OCI-LY7 (cell line): ENCODE results near the gene SLC7A7. TPM values are rescaled to one million over a fixed set of nuclear protein-coding genes. Genes with fewer than 3 reads are reported as not detected.

Experiments used
- BruUV-seq: library from RNA; stranded (reverse); fragments of 400-500 nt; replicated peaks from 2 replicates; lab custom pipeline; 2021; lab: Mats Ljungman, UMichigan
- CTCF ChIA-PET: fragments of 300-600 bp; sonication (Branson Sonifier 250); formaldehyde crosslinking; loops from one replicate; lab custom pipeline; 2022; ENCODE audit warnings: antibody characterized with exemption; ENCODE audit not compliant: unreplicated experiment; lab: Charles Lee
- POLR2A ChIA-PET: fragments of 300-600 bp; sonication (Branson Sonifier 250); formaldehyde crosslinking; loops from one replicate; lab custom pipeline; 2022; ENCODE audit warnings: antibody characterized with exemption; lab: Charles Lee
- DNase-seq: peaks from one replicate; pipeline ENCODE4 v3.0.0-alpha.2; 2015; ENCODE audit warnings: low spot score
- H2AFZ ChIP-seq: fragments of 200-600 bp; sonication (generic), shearing (Covaris generic); 2 replicates; pipeline ENCODE4 v1.6.1; 2014; ENCODE audit warnings: mild to moderate bottlenecking, antibody characterized with exemption, low read length, moderate library complexity
- H3K27ac ChIP-seq: fragments of 200-600 bp; sonication (generic); 2 replicates; pipeline ENCODE4 v1.5.1; 2014; ENCODE audit warnings: mixed run types, low read depth, mild to moderate bottlenecking, moderate library complexity, low read length, inconsistent platforms; ENCODE audit not compliant: poor library complexity, severe bottlenecking
- H3K36me3 ChIP-seq: fragments of 200-600 bp; sonication (generic); 2 replicates; pipeline ENCODE4 v1.6.1; 2014; ENCODE audit warnings: mild to moderate bottlenecking, antibody characterized with exemption, low read length, moderate library complexity, mixed read lengths; ENCODE audit not compliant: insufficient read depth
- H3K4me1 ChIP-seq: fragments of 200-600 bp; sonication (generic); 2 replicates; pipeline ENCODE4 v1.5.1; 2014; ENCODE audit warnings: mild to moderate bottlenecking, low read length; ENCODE audit not compliant: insufficient read depth, poor library complexity, severe bottlenecking
- H3K4me2 ChIP-seq: fragments of 200-600 bp; sonication (generic); 2 replicates; pipeline ENCODE4 v1.6.1; 2014; ENCODE audit warnings: mild to moderate bottlenecking, low read length
- H3K4me3 ChIP-seq: fragments of 200-600 bp; sonication (generic); 2 replicates; pipeline ENCODE4 v1.5.1; 2014; ENCODE audit warnings: mild to moderate bottlenecking, low read depth, low read length; ENCODE audit not compliant: poor library complexity, severe bottlenecking
- H3K79me2 ChIP-seq: fragments of 200-600 bp; sonication (generic); 2 replicates; pipeline ENCODE4 v1.6.1; 2016; ENCODE audit warnings: low read depth, mild to moderate bottlenecking, low read length, moderate library complexity, mixed read lengths; ENCODE audit not compliant: insufficient read depth
- H3K9me2 ChIP-seq: fragments of 200-600 bp; sonication (generic); 2 replicates; pipeline ENCODE4 v1.6.1; 2016; ENCODE audit warnings: mild to moderate bottlenecking, low read length, mixed read lengths; ENCODE audit not compliant: insufficient read depth
- H3K9me3 ChIP-seq: fragments of 200-600 bp; sonication (generic); 2 replicates; pipeline ENCODE4 v1.6.1; 2014; ENCODE audit warnings: mild to moderate bottlenecking, mixed run types, low read length, mixed read lengths
- H4K20me1 ChIP-seq: fragments of 200-600 bp; sonication (generic); 2 replicates; pipeline ENCODE4 v1.6.1; 2014; ENCODE audit warnings: mild to moderate bottlenecking, antibody characterized with exemption, low read length, moderate library complexity, mixed read lengths; ENCODE audit not compliant: insufficient read depth
- EZH2phosphoT487 ChIP-seq: fragments of 200-600 bp; sonication (generic); IDR thresholded peaks from 2 replicates; pipeline ENCODE4 v1.6.1; 2018; ENCODE audit warnings: low read depth, borderline replicate concordance, mild to moderate bottlenecking, mixed run types, antibody characterized with exemption, low read length, moderate library complexity, mixed read lengths
- intact Hi-C: fragments of 100-400 bp; cut with micrococcal nuclease; formaldehyde crosslinking; loops from one replicate; pipeline ENCODE4 v1.10.0; 2022; ENCODE audit not compliant: unreplicated experiment
- total RNA-seq, 2 experiments: library from RNA; depleted of rRNA in 1 of 2; stranded (reverse); fragments of >200 nt in 1 of 2; shearing (Covaris generic) in 1 of 2; gene quantifications; 2 replicates each; pipeline ENCODE4 v1.2.3, GENCODE V29; 2014 to 2022
- TF ChIP-seq, protein P1 (sequence below): fragments of 200-600 bp; sonication (generic); conservative IDR thresholded peaks from 2 replicates; pipeline ENCODE4 v1.5.1; 2014; ENCODE audit warnings: mild to moderate bottlenecking, antibody characterized with exemption, low read length, moderate library complexity, mixed read lengths

SLC7A7 gene
- total RNA-seq, 2 experiments from 2014 or later = 30.6 to 59.2 TPM

DNA sequence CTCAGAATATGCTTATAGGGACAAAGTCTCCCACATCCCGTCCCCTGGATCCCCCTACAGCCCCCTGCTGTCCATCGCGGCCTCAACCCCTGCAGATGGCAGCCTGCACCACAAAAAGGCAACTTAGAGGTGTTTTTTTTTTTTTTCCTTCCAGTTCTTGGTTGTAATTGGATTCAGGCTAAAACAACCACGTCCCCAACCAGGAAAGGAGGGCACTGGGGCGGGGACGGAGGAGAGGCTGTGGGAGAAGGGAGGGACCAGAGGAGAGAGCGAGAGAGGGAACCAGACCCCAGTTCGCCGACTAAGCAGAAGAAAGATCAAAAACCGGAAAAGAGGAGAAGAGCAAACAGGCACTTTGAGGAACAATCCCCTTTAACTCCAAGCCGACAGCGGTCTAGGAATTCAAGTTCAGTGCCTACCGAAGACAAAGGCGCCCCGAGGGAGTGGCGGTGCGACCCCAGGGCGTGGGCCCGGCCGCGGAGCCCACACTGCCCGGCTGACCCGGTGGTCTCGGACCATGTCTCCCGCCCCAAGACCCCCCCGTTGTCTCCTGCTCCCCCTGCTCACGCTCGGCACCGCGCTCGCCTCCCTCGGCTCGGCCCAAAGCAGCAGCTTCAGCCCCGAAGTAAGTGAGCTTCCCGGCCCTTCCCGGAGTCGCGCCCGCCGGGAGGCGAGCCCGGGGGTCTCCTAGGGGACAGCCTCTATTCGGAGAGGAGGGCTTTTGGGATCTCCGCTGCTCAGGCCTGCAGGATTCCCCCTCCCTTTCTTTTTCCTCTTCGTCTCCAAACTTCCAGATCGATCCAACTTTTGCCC, 21.3 kb upstream of the SLC7A7 start, which contains the start of gene MMP14:
MMP14 (plus strand) TSS at position 285 of the 813 bp plus-strand sequence; CDS start at position 518, 233 bp downstream.
- BruUV-seq = no TSS peak
- ChIA-PET POLR2A (no interaction called here), CTCF (no interaction called here)
- intact Hi-C loops = no loop called here
- no peak within 1 kb of the TSS for H3K4me3 ChIP-seq
- H3K9me2 ChIP-seq = no peaks in the 10 kb centered on the region
- no peak within 1 kb of the TSS for H3K27ac ChIP-seq
- H3K79me2 ChIP-seq = peaks cover 6% of the 10 kb centered on the region; the same call in 1 of the 2 replicates
- no peak within 1 kb of the TSS for H3K4me2 ChIP-seq
- H3K36me3 ChIP-seq = peaks cover 48% of the 10 kb centered on the region
- no peaks in the 10 kb centered on the region for H3K9me3 ChIP-seq
- TF ChIP-seq, protein P1, sequence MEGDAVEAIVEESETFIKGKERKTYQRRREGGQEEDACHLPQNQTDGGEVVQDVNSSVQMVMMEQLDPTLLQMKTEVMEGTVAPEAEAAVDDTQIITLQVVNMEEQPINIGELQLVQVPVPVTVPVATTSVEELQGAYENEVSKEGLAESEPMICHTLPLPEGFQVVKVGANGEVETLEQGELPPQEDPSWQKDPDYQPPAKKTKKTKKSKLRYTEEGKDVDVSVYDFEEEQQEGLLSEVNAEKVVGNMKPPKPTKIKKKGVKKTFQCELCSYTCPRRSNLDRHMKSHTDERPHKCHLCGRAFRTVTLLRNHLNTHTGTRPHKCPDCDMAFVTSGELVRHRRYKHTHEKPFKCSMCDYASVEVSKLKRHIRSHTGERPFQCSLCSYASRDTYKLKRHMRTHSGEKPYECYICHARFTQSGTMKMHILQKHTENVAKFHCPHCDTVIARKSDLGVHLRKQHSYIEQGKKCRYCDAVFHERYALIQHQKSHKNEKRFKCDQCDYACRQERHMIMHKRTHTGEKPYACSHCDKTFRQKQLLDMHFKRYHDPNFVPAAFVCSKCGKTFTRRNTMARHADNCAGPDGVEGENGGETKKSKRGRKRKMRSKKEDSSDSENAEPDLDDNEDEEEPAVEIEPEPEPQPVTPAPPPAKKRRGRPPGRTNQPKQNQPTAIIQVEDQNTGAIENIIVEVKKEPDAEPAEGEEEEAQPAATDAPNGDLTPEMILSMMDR = no peak
- no peak for TF ChIP-seq EZH2phosphoT487
- H3K4me1 ChIP-seq = peaks cover 3% of the 10 kb centered on the region
- H4K20me1 ChIP-seq = no peaks in the 10 kb centered on the region
- H2AFZ ChIP-seq = no peak within 1 kb of the TSS
- DNase-seq = no peak

DNA sequence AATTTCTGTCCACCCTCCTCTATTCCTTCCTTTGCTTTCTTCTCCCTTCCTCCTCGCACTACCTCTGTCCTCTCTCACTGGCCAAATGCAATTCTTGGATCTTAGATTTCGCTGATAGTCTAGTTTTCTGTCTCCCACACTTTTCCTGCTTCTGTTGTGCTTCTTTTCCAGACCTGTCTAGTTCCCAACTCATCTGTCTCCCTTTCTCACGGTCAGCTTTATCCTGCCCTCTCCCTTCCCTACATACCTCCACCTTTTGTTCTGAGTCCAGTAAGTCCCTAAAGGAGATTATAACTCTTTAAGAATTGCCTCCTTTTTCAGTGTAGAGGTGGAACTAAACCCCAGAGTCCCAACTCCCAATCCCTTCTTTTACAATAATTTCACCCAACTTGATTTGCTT, 20.3 kb upstream of the SLC7A7 start:
- H3K36me3 ChIP-seq = peaks cover 52% of the 10 kb centered on the region
- no peaks in the 10 kb centered on the region for H3K9me2 ChIP-seq
- no peak overlapping the region for H3K27ac ChIP-seq
- intact Hi-C loops = no loop called here
- no peaks in the 10 kb centered on the region for H3K9me3 ChIP-seq
- ChIA-PET CTCF (no interaction called here), POLR2A (interaction anchor here (1.4 to 1.6 kb wide), 2 partner anchors 20 to 69 kb away, joined by 3 to 4 read pairs; partner anchors contain the start of gene OXA1L)
- no peak overlapping the region for H3K4me2 ChIP-seq
- H3K4me3 ChIP-seq = no peak overlapping the region
- TF ChIP-seq EZH2phosphoT487 = no peak
- TF ChIP-seq, protein P1 = no peak
- no TSS peak for BruUV-seq
- no peak for DNase-seq
- no peaks in the 10 kb centered on the region for H4K20me1 ChIP-seq
- peaks cover 16% of the 10 kb centered on the region for H3K79me2 ChIP-seq
- H2AFZ ChIP-seq = no peak overlapping the region
- peaks cover 13% of the 10 kb centered on the region for H3K4me1 ChIP-seq
